Mesenchymal stem cell (in vitro differentiated cells and primary cell): ENCODE measurements around the gene PCSK2.

Experiments
- DNase-seq: peaks from one replicate; pipeline ENCODE4 v3.0.0-alpha.2; 2013
- H2AFZ ChIP-seq: one replicate; pipeline ENCODE4 v1.6.1; 2013; ENCODE audit warnings: low read depth, mild to moderate bottlenecking, control low read depth, inconsistent platforms, low read length, moderate library complexity
- H2AK5ac ChIP-seq: 2 replicates; pipeline ENCODE4 v1.6.1; 2013; ENCODE audit warnings: low read length, moderate library complexity, mild to moderate bottlenecking, inconsistent platforms; ENCODE audit not compliant: severe bottlenecking
- H2BK120ac ChIP-seq: one replicate; pipeline ENCODE4 v1.6.1; 2013; ENCODE audit warnings: low read depth, mild to moderate bottlenecking, inconsistent platforms, low read length, moderate library complexity
- H2BK12ac ChIP-seq, 2 experiments: one replicate each; pipeline ENCODE4 v1.6.1; 2013; ENCODE audit warnings: inconsistent platforms in 2 of 2, low read length in 2 of 2, mild to moderate bottlenecking in 2 of 2, moderate library complexity in 2 of 2, control low read depth in 1 of 2
- H2BK15ac ChIP-seq: one replicate; pipeline ENCODE4 v1.6.1; 2013; ENCODE audit warnings: mild to moderate bottlenecking, low read depth, inconsistent platforms; ENCODE audit not compliant: poor library complexity, severe bottlenecking
- H2BK5ac ChIP-seq: 2 replicates; pipeline ENCODE4 v1.6.1; 2013; ENCODE audit warnings: low read depth, mild to moderate bottlenecking, low read length, control low read depth, inconsistent platforms; ENCODE audit not compliant: poor library complexity, severe bottlenecking
- H3K14ac ChIP-seq, 2 experiments: one replicate each; pipeline ENCODE4 v1.6.1; 2013; ENCODE audit warnings: inconsistent platforms in 2 of 2, low read length in 2 of 2, control low read depth in 1 of 2, mild to moderate bottlenecking in 1 of 2, moderate library complexity in 1 of 2
- H3K18ac ChIP-seq, 2 experiments: one replicate each; pipeline ENCODE4 v1.6.1; 2013; ENCODE audit warnings: inconsistent platforms in 2 of 2, low read length in 2 of 2, control low read depth in 1 of 2, low read depth in 1 of 2, mild to moderate bottlenecking in 1 of 2
- H3K23ac ChIP-seq, 2 experiments: one replicate each; pipeline ENCODE4 v1.6.1; 2013; ENCODE audit warnings: inconsistent platforms in 2 of 2, low read length in 2 of 2, mild to moderate bottlenecking in 2 of 2, moderate library complexity in 2 of 2, control low read depth in 1 of 2
- H3K27ac ChIP-seq: 2 replicates; pipeline ENCODE4 v1.5.1; 2013; ENCODE audit warnings: mild to moderate bottlenecking, moderate library complexity, low read length, control low read depth, inconsistent platforms; ENCODE audit not compliant: poor library complexity, severe bottlenecking
- H3K27me3 ChIP-seq, 2 experiments: 2 replicates each; pipeline versions ENCODE4 v1.6.1 to v1.7.0; 2013; ENCODE audit warnings: low read length in 2 of 2, mild to moderate bottlenecking in 2 of 2, moderate library complexity in 2 of 2, control low read depth in 1 of 2, inconsistent platforms in 1 of 2; ENCODE audit not compliant: control insufficient read depth in 1 of 2, insufficient read depth in 1 of 2
- H3K36me3 ChIP-seq, 2 experiments: 2 replicates each; pipeline versions ENCODE4 v1.6.1 to v1.7.0; 2013; ENCODE audit warnings: low read length in 2 of 2, control low read depth in 1 of 2, inconsistent platforms in 1 of 2, low read depth in 1 of 2, mild to moderate bottlenecking in 1 of 2; ENCODE audit not compliant: insufficient read depth in 2 of 2, control insufficient read depth in 1 of 2
- H3K4ac ChIP-seq, 2 experiments: one replicate each; pipeline ENCODE4 v1.6.1; 2013; ENCODE audit warnings: inconsistent platforms in 2 of 2, low read length in 2 of 2, mild to moderate bottlenecking in 2 of 2, moderate library complexity in 2 of 2, control low read depth in 1 of 2, low read depth in 1 of 2
- H3K4me1 ChIP-seq: 2 replicates; pipeline ENCODE4 v1.6.1; 2013; ENCODE audit warnings: low read depth, low read length, control low read depth; ENCODE audit not compliant: control insufficient read depth, insufficient read depth
- H3K4me2 ChIP-seq: 2 replicates; pipeline ENCODE4 v1.6.1; 2013; ENCODE audit warnings: low read length, mild to moderate bottlenecking, inconsistent platforms; ENCODE audit not compliant: poor library complexity, severe bottlenecking
- H3K4me3 ChIP-seq, 2 experiments: 2 replicates each; pipeline versions ENCODE4 v1.5.1 to v1.7.0; 2013; ENCODE audit warnings: low read length in 2 of 2, mild to moderate bottlenecking in 2 of 2, control low read depth in 1 of 2, low read depth in 1 of 2; ENCODE audit not compliant: insufficient read depth in 1 of 2
- H3K79me1 ChIP-seq: replicated peaks from 2 replicates; pipeline ENCODE4 v1.6.1; 2013; ENCODE audit warnings: mild to moderate bottlenecking, control low read depth, low read length, inconsistent platforms; ENCODE audit not compliant: poor library complexity, severe bottlenecking
- H3K9ac ChIP-seq: 2 replicates; pipeline ENCODE4 v1.7.0; 2013; ENCODE audit warnings: mild to moderate bottlenecking, low read length, moderate library complexity
- H3K9me3 ChIP-seq: 2 replicates; pipeline ENCODE4 v1.7.0; 2013; ENCODE audit warnings: mild to moderate bottlenecking, low read length; ENCODE audit not compliant: control insufficient read depth
- H4K8ac ChIP-seq: one replicate; pipeline ENCODE4 v1.6.1; 2013; ENCODE audit warnings: inconsistent platforms, mild to moderate bottlenecking, low read length, moderate library complexity
- H4K91ac ChIP-seq: one replicate; pipeline ENCODE4 v1.6.1; 2013; ENCODE audit warnings: mild to moderate bottlenecking, low read length, inconsistent platforms
- WGBS: methylation state at CpG from one replicate; pipeline ENCODE4 v1.1.7; 2013; ENCODE audit warnings: mixed read lengths; 5-methylcytosine and 5-hydroxymethylcytosine counted together

PCSK2 gene

DNA sequence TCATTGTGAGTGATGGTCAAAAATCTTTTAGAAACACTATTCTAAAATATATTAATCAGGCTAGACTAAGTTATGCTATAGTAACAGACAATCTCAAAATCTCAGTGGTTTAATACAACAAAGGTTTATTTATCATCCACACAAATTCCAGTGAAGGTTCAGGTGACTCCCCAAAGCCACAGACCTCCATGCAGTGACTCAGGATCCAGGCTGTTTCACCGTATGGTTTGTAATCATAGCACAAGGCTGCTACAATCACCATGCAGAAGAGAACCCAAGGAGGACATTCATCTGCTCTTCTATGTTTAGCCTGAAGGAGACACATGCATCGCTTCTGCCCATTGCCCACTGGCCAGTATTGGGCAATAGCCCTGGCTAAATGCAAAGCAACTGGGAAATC is 258.2 kb downstream of the PCSK2 start:
- 89% methylated on average over 2 of the region's 2 CpGs for WGBS
- H3K79me1 ChIP-seq: no peaks in the 10 kb centered on the region
- no peak overlapping the region for H3K23ac ChIP-seq
- no peak overlapping the region for H2BK12ac ChIP-seq
- H3K4ac ChIP-seq: no peak overlapping the region
- no peak overlapping the region for H2BK15ac ChIP-seq
- H3K4me1 ChIP-seq: no peaks in the 10 kb centered on the region
- H3K4me3 ChIP-seq: no peak overlapping the region
- H2BK120ac ChIP-seq: no peak overlapping the region
- no peak overlapping the region for H3K9ac ChIP-seq
- H2AK5ac ChIP-seq: no peak overlapping the region
- H3K9me3 ChIP-seq: no peaks in the 10 kb centered on the region
- no peak overlapping the region for H3K27ac ChIP-seq
- peaks cover 41 to 63% of the 10 kb centered on the region in 2 experiments for H3K27me3 ChIP-seq
- no peak overlapping the region for H4K91ac ChIP-seq
- no peak overlapping the region for H3K14ac ChIP-seq
- no peaks in the 10 kb centered on the region for H3K36me3 ChIP-seq
- no peak overlapping the region for H3K4me2 ChIP-seq
- no peak overlapping the region for H2AFZ ChIP-seq
- H4K8ac ChIP-seq: no peak overlapping the region
- no peak overlapping the region for H3K18ac ChIP-seq
- DNase-seq: no peak
- H2BK5ac ChIP-seq: no peak overlapping the region

DNA sequence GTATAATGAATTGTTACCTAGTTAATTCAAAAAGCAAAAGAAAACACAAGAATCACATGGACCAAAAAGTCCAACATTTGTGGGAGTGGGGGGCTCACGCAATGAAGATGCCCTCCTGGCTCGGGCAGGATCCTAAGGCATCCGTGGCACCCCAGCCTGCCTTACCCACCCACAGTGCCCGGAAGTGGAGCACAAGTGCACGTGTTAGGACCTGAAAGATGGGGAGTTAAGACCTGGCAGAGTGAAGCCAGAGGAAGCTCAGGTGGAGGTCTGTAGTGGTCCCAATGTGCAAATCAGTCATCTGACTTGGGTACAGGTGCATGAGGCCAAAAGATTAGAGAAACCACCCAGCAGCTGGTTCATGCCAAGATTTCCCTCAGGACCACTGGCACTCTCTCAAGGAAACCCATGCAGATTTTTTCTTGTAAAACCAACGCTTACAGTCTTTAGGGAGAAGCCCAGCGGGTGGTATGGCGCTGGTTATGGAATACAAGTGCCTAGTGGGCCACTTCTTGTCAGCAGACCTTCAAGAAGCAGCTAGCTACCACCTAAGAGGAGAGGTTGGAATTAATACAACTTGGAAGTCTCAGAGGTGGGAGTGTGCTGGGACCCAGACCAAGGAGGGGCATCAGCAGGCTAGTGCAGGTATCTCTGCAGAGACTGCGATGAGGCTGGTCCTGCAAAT is 262.2 kb downstream of the PCSK2 start:
- no peak overlapping the region for H2BK5ac ChIP-seq
- no peak overlapping the region for H3K27ac ChIP-seq
- H3K14ac ChIP-seq: no peak overlapping the region
- no peak overlapping the region for H3K4me2 ChIP-seq
- H3K23ac ChIP-seq: no peak overlapping the region
- no peak overlapping the region for H4K91ac ChIP-seq
- no peaks in the 10 kb centered on the region for H3K79me1 ChIP-seq
- H2AK5ac ChIP-seq: no peak overlapping the region
- H3K9me3 ChIP-seq: no peaks in the 10 kb centered on the region
- no peak overlapping the region for H2BK12ac ChIP-seq
- H3K18ac ChIP-seq: no peak overlapping the region
- WGBS: 89% methylated on average over 8 of the region's 9 CpGs
- no peak for DNase-seq
- H3K36me3 ChIP-seq: no peaks in the 10 kb centered on the region
- H3K4me3 ChIP-seq: no peak overlapping the region
- no peak overlapping the region for H3K4ac ChIP-seq
- no peak overlapping the region for H2BK15ac ChIP-seq
- peaks cover 39 to 48% of the 10 kb centered on the region in 2 experiments for H3K27me3 ChIP-seq
- no peaks in the 10 kb centered on the region for H3K4me1 ChIP-seq
- no peak overlapping the region for H4K8ac ChIP-seq
- no peak overlapping the region for H3K9ac ChIP-seq
- no peak overlapping the region for H2AFZ ChIP-seq
- H2BK120ac ChIP-seq: no peak overlapping the region

DNA sequence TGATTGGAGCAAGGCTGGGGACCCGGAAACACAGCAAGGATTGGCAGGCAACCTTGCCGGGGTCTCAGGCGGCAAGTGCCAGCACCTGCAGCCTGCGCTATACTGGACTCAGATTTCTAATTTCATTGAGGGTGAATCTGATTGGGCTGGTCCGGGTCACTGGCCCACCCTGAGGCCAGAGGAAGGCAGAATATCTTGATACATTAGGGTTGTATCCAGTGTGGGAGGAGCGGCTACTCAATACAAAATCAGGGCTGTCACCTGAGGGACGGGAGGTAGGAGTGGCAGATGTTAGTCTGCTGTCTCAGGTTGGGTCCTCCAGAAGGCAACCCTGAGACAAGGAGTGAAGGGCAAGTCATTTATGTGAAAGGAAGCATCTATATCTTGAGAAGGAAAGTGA is 263.7 kb downstream of the PCSK2 start:
- Histone ChIP-seq H2BK5ac (no peak overlapping the region), H3K9me3 (no peaks in the 10 kb centered on the region), H3K4me2 (no peak overlapping the region), H2AFZ (no peak overlapping the region), H2BK15ac (no peak overlapping the region), H3K36me3 (no peaks in the 10 kb centered on the region), H3K18ac (no peak overlapping the region), H3K4ac (no peak overlapping the region), H3K9ac (no peak overlapping the region), H2AK5ac (no peak overlapping the region), H4K91ac (no peak overlapping the region), H2BK12ac (no peak overlapping the region), H4K8ac (no peak overlapping the region), H3K14ac (no peak overlapping the region), H3K27me3 (peaks cover 39 to 51% of the 10 kb centered on the region in 2 experiments), H3K27ac (no peak overlapping the region), H3K4me3 (no peak overlapping the region), H3K4me1 (no peaks in the 10 kb centered on the region), H3K79me1 (no peaks in the 10 kb centered on the region), H3K23ac (no peak overlapping the region), H2BK120ac (no peak overlapping the region)
- 85% methylated on average over 7 of the region's 7 CpGs for WGBS
- no peak for DNase-seq

DNA sequence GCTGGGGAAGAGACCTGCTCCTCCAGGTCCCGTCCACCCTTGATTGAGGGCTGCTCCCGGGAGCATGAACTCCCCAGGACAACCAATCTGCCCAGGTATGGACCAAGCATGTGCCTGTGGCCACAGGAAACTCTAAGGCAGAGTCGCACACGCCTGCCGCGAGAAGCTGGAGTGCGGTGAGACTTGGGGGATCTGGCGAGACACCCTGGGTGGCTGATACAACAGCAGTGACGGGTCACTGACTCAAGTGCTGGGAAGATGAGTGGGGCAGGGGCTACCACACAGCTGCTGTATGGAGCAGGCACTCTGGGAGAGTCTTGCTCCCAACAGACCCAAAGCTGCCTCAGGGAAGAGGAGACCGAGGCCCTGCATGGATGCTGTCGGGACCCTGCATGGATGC is 264.2 kb downstream of the PCSK2 start:
- peak overlapping the region in 1 of 2 experiments; percentile 41 for H3K23ac ChIP-seq
- no peak overlapping the region for H3K14ac ChIP-seq
- H4K91ac ChIP-seq: no peak overlapping the region
- no peak overlapping the region for H3K4ac ChIP-seq
- no peak overlapping the region for H3K18ac ChIP-seq
- H2AK5ac ChIP-seq: no peak overlapping the region
- no peak overlapping the region for H2BK15ac ChIP-seq
- no peak overlapping the region for H3K4me2 ChIP-seq
- no peak overlapping the region for H2BK12ac ChIP-seq
- no peak overlapping the region for H3K4me3 ChIP-seq
- DNase-seq: no peak
- H3K36me3 ChIP-seq: no peaks in the 10 kb centered on the region
- no peak overlapping the region for H2BK120ac ChIP-seq
- H3K27me3 ChIP-seq: peaks cover 39 to 55% of the 10 kb centered on the region in 2 experiments
- no peak overlapping the region for H4K8ac ChIP-seq
- H3K9me3 ChIP-seq: no peaks in the 10 kb centered on the region
- H3K4me1 ChIP-seq: no peaks in the 10 kb centered on the region
- no peak overlapping the region for H3K27ac ChIP-seq
- H2BK5ac ChIP-seq: no peak overlapping the region
- WGBS: 82% methylated on average over 11 of the region's 11 CpGs
- no peak overlapping the region for H3K9ac ChIP-seq
- H2AFZ ChIP-seq: no peak overlapping the region
- no peaks in the 10 kb centered on the region for H3K79me1 ChIP-seq
